HepG2 (cell line): Measurements from ENCODE around the gene PRDM7. TPM values are rescaled to one million over a fixed set of nuclear protein-coding genes. Genes with fewer than 3 reads are reported as not detected.

Source experiments
- GABPA ChIP-seq, 2 experiments: IDR thresholded peaks; 2 replicates each; pipeline ENCODE4 v1.6.1; 2011 to 2016; ENCODE audit warnings: low read depth in 2 of 2, low read length in 1 of 2, missing biosample characterization in 1 of 2, missing genetic modification characterization in 1 of 2
- GABPB1 ChIP-seq: IDR thresholded peaks from 2 replicates; pipeline ENCODE4 v1.6.1; 2016; ENCODE audit warnings: mild to moderate bottlenecking, missing genetic modification reagents, moderate library complexity, missing compliant biosample characterization
- HBP1 ChIP-seq: IDR thresholded peaks from 2 replicates; pipeline ENCODE4 v1.6.1; 2016; ENCODE audit warnings: low read depth, control low read depth
- IKZF4 ChIP-seq: sonication (generic); formaldehyde crosslinking; IDR thresholded peaks from 2 replicates; pipeline ENCODE4 v1.5.1; 2020; ENCODE audit warnings: borderline replicate concordance, mild to moderate bottlenecking, low read depth, missing genetic modification reagents; ENCODE audit errors: not compliant biosample characterization
- KDM5A ChIP-seq: fragments of 200-600 bp; sonication (generic); IDR thresholded peaks from 2 replicates; pipeline ENCODE4 v1.7.0; 2018; ENCODE audit warnings: antibody characterized with exemption, mild to moderate bottlenecking, low read length, borderline replicate concordance
- MAX ChIP-seq: IDR thresholded peaks from 2 replicates; pipeline ENCODE4 v1.6.1; 2012; ENCODE audit warnings: inconsistent platforms
- NCOA5 ChIP-seq: sonication (generic); formaldehyde crosslinking; IDR thresholded peaks from 2 replicates; pipeline ENCODE4 v1.4.0; 2020; ENCODE audit warnings: missing genetic modification reagents
- POLR2A ChIP-seq, 2 experiments: IDR thresholded peaks; 2 replicates each; pipeline ENCODE4 v1.6.1; 2011; ENCODE audit warnings: low read depth in 2 of 2, low read length in 2 of 2, mild to moderate bottlenecking in 1 of 2, moderate library complexity in 1 of 2; ENCODE audit not compliant: insufficient read depth in 1 of 2
- PTBP1 ChIP-seq: fragments of 200-400 bp; formaldehyde crosslinking; IDR thresholded peaks from 2 replicates; pipeline ENCODE4 v1.6.1; 2018; ENCODE audit warnings: low read length, low read depth; ENCODE audit not compliant: poor library complexity, severe bottlenecking
- SMAD1 ChIP-seq: sonication (generic); formaldehyde crosslinking; IDR thresholded peaks from 2 replicates; pipeline ENCODE4 v1.4.0; 2020; ENCODE audit warnings: missing genetic modification reagents, low read depth, mild to moderate bottlenecking, borderline replicate concordance
- SP2 ChIP-seq: sonication (generic); formaldehyde crosslinking; IDR thresholded peaks from 2 replicates; pipeline ENCODE4 v1.5.1; 2020; ENCODE audit warnings: mild to moderate bottlenecking, missing genetic modification reagents
- SRSF9 ChIP-seq: fragments of 200-400 bp; formaldehyde crosslinking; IDR thresholded peaks from 2 replicates; pipeline ENCODE4 v1.6.1; 2018; ENCODE audit warnings: borderline replicate concordance, mild to moderate bottlenecking, low read depth, low read length; ENCODE audit not compliant: insufficient read depth, poor library complexity, severe bottlenecking
- U2AF1 ChIP-seq: fragments of 200-400 bp; formaldehyde crosslinking; optimal IDR thresholded peaks from 2 replicates; pipeline ENCODE3; 2017; ENCODE audit warnings: mild to moderate bottlenecking, low read depth, low read length
- ZBTB7B ChIP-seq: sonication (generic); formaldehyde crosslinking; IDR thresholded peaks from 2 replicates; pipeline ENCODE4 v1.4.0; 2020; ENCODE audit warnings: missing genetic modification reagents
- ZFX ChIP-seq: sonication (generic); formaldehyde crosslinking; IDR thresholded peaks from 2 replicates; pipeline ENCODE4 v1.4.0; 2020; ENCODE audit warnings: mild to moderate bottlenecking, low read depth, missing genetic modification reagents, moderate library complexity
- ZNF274 ChIP-seq: sonication (generic); formaldehyde crosslinking; IDR thresholded peaks from 2 replicates; pipeline ENCODE4 v1.5.1; 2020; ENCODE audit warnings: mild to moderate bottlenecking, missing genetic modification reagents
- ZNF33A ChIP-seq: sonication (generic); formaldehyde crosslinking; IDR thresholded peaks from 2 replicates; pipeline ENCODE4 v1.5.1; 2020; ENCODE audit warnings: missing genetic modification reagents, mild to moderate bottlenecking, moderate library complexity, borderline replicate concordance
- ZNF367 ChIP-seq: sonication (generic); formaldehyde crosslinking; IDR thresholded peaks from 2 replicates; pipeline ENCODE4 v1.4.0; 2020; ENCODE audit warnings: missing genetic modification reagents, borderline replicate concordance
- polyA plus RNA-seq, 8 experiments: library from polyadenylated mRNA; depleted of rRNA in 3 of 8; stranded (reverse) in 7 of 8; unstranded in 1 of 8; fragments of >200 nt; fragmentation: Illumina TruSeq in 4 of 8; extraction: Trizol in 4 of 8; gene quantifications; 2 replicates each; pipeline versions ENCODE4 v1.2.1 to v1.2.3, GENCODE V29; 2011 to 2016; ENCODE audit warnings: low read depth in 4 of 8, missing spikeins in 1 of 8, mixed read lengths in 1 of 8; ENCODE audit not compliant: insufficient read depth in 1 of 8
- total RNA-seq, 5 experiments: library from RNA; depleted of rRNA; stranded (reverse); fragments of >200 nt; fragmentation: Illumina TruSeq; extraction: Trizol; gene quantifications; 2 replicates each; pipeline ENCODE4 v1.2.3, GENCODE V29; 2016; ENCODE audit warnings: low read depth in 1 of 5
- TF ChIP-seq, protein P1 (sequence below): sonication (generic); formaldehyde crosslinking; IDR thresholded peaks from one replicate; pipeline ENCODE4 v1.5.1; 2020; ENCODE audit warnings: mild to moderate bottlenecking, missing genetic modification reagents; ENCODE audit errors: not compliant biosample characterization

The PRDM7 gene
- total and polyA plus RNA-seq, 2 of the 13 experiments (the other 11 are each of a cell fraction or from before 2014, with no cell fraction given): not detected

DNA sequence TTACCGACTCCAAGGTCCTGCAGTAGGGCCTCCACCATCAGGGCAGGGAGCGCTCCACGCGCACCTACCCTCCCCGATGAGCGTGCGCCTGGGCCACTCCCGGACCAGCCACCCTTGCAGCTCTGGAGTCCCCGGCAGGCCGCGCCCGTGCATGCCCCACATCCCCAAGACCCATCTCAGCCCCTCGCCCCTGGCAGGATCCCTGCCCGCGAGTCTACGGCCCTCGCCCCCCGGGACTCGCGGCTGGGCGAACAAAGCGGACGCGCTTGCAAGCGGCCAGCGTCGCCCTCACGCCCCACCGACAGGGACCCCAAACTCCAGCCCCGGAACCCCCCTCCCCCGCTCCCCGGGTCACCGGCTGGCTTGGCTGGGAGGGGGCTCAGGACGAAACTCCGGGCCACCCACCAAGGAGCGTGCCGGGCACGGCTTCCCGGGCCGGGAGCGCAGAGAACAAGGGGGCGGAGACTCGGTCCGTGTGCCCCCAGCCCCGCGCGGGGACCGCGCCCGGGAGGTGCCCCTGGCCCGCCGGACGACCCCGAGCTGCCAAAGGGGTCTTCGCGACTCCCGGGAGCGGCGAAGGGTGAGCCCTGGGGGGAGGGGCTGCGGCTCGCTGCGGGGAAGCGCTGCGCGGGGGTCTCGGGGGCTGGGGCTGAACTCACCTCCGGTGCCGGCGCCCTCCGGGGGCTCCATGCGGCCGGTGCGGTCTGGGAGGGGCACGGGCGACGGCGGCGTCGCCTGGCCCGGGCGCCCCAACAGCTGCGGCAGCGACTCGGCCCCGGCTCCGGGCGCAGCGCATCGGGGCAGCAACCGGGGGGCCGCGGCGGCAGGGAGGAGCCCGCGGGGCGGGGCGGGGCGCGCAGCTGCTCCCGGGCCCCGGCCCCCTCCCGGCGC lies 58.2 kb downstream of the PRDM7 start, which contains the start of gene DBNDD1 (continued):
- TF ChIP-seq, protein P1, sequence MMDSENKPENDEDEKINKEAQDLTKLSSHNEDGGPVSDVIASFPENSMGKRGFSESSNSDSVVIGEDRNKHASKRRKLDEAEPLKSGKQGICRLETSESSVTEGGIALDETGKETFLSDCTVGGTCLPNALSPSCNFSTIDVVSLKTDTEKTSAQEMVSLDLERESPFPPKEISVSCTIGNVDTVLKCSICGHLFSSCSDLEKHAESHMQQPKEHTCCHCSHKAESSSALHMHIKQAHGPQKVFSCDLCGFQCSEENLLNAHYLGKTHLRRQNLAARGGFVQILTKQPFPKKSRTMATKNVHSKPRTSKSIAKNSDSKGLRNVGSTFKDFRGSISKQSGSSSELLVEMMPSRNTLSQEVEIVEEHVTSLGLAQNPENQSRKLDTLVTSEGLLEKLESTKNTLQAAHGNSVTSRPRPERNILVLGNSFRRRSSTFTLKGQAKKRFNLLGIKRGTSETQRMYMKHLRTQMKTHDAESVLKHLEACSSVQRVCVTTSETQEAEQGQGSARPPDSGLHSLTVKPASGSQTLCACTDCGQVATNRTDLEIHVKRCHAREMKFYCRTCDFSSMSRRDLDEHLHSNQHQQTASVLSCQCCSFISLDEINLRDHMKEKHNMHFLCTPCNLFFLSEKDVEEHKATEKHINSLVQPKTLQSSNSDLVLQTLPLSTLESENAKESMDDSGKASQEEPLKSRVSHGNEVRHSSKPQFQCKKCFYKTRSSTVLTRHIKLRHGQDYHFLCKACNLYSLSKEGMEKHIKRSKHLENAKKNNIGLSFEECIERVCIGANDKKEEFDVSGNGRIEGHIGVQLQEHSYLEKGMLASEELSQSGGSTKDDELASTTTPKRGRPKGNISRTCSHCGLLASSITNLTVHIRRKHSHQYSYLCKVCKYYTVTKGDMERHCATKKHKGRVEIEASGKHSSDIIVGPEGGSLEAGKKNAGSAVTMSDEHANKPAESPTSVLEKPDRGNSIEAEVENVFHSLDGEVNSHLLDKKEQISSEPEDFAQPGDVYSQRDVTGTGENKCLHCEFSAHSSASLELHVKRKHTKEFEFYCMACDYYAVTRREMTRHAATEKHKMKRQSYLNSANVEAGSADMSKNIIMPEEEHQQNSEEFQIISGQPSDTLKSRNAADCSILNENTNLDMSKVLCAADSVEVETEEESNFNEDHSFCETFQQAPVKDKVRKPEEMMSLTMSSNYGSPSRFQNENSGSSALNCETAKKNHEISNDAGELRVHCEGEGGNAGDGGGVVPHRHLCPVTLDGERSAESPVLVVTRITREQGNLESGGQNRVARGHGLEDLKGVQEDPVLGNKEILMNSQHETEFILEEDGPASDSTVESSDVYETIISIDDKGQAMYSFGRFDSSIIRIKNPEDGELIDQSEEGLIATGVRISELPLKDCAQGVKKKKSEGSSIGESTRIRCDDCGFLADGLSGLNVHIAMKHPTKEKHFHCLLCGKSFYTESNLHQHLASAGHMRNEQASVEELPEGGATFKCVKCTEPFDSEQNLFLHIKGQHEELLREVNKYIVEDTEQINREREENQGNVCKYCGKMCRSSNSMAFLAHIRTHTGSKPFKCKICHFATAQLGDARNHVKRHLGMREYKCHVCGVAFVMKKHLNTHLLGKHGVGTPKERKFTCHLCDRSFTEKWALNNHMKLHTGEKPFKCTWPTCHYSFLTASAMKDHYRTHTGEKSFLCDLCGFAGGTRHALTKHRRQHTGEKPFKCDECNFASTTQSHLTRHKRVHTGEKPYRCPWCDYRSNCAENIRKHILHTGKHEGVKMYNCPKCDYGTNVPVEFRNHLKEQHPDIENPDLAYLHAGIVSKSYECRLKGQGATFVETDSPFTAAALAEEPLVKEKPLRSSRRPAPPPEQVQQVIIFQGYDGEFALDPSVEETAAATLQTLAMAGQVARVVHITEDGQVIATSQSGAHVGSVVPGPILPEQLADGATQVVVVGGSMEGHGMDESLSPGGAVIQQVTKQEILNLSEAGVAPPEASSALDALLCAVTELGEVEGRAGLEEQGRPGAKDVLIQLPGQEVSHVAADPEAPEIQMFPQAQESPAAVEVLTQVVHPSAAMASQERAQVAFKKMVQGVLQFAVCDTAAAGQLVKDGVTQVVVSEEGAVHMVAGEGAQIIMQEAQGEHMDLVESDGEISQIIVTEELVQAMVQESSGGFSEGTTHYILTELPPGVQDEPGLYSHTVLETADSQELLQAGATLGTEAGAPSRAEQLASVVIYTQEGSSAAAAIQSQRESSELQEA (CRISPR knock-in tag): peak; percentile 24
- TF ChIP-seq PTBP1 (no peak), SP2 (no peak), SMAD1 (CRISPR knock-in tag) (no peak), GABPB1 (CRISPR knock-in tag) (peak; percentile 64; the same call in 1 of the 2 replicates), ZFX (CRISPR knock-in tag) (peak; percentile 78), SRSF9 (no peak), GABPA (IDR thresholded peaks at IDR 0.05; ENCODE audit: low read depth, low read length) (no peak), GABPA (CRISPR knock-in tag; IDR thresholded peaks at IDR 0.05; ENCODE audit: low read depth) (no peak), U2AF1 (no peak), POLR2A (IDR thresholded peaks at IDR 0.05; ENCODE audit: insufficient read depth in 1 of 2, low read depth in 2 of 2, low read length in 2 of 2) (no peak), ZNF274 (CRISPR knock-in tag) (no peak), ZNF367 (CRISPR knock-in tag) (no peak), IKZF4 (CRISPR knock-in tag) (no peak), HBP1 (CRISPR knock-in tag) (no peak), ZBTB7B (peak; percentile 79), NCOA5 (no peak), ZNF33A (CRISPR knock-in tag) (no peak), KDM5A (0 out of 2 replicates have a peak, but pooled peaks have one; percentile 12), MAX (peak; percentile 29; the same call in 1 of the 2 replicates)
